HCT116 (cell line): Measurements from ENCODE around the gene SMIM35.

Experiments used
- CEBPB ChIP-seq: IDR thresholded peaks from 2 replicates; pipeline ENCODE4 v1.6.1; 2012; ENCODE audit warnings: low read depth
- CTCF ChIP-seq, 3 experiments: fragments of 200-600 bp in 1 of 3; sonication (generic) in 1 of 3; IDR thresholded peaks in 2 of 3; conservative IDR thresholded peaks in 1 of 3; 2 replicates each; pipeline ENCODE4 v1.5.1; 2012 to 2017; ENCODE audit warnings: low read depth in 2 of 3, low read length in 2 of 3, antibody characterized with exemption in 1 of 3, borderline replicate concordance in 1 of 3, control low read depth in 1 of 3, mild to moderate bottlenecking in 1 of 3, mixed read lengths in 1 of 3, mixed run types in 1 of 3, moderate library complexity in 1 of 3; ENCODE audit not compliant: insufficient read depth in 1 of 3
- MAX ChIP-seq: IDR thresholded peaks from 2 replicates; pipeline ENCODE4 v1.6.1; 2012
- TF ChIP-seq, protein P1 (sequence below): IDR thresholded peaks from 2 replicates; pipeline ENCODE4 v1.6.1; 2012; ENCODE audit warnings: low read depth

- no peak for TF ChIP-seq CTCF (IDR thresholded peaks at IDR 0.05 in 2 of 3, conservative IDR thresholded peaks at IDR 0.05 in 1 of 3; ENCODE audit: borderline replicate concordance in 1 of 3, insufficient read depth in 1 of 3, low read depth in 2 of 3, low read length in 2 of 3)
- TF ChIP-seq, protein P1, sequence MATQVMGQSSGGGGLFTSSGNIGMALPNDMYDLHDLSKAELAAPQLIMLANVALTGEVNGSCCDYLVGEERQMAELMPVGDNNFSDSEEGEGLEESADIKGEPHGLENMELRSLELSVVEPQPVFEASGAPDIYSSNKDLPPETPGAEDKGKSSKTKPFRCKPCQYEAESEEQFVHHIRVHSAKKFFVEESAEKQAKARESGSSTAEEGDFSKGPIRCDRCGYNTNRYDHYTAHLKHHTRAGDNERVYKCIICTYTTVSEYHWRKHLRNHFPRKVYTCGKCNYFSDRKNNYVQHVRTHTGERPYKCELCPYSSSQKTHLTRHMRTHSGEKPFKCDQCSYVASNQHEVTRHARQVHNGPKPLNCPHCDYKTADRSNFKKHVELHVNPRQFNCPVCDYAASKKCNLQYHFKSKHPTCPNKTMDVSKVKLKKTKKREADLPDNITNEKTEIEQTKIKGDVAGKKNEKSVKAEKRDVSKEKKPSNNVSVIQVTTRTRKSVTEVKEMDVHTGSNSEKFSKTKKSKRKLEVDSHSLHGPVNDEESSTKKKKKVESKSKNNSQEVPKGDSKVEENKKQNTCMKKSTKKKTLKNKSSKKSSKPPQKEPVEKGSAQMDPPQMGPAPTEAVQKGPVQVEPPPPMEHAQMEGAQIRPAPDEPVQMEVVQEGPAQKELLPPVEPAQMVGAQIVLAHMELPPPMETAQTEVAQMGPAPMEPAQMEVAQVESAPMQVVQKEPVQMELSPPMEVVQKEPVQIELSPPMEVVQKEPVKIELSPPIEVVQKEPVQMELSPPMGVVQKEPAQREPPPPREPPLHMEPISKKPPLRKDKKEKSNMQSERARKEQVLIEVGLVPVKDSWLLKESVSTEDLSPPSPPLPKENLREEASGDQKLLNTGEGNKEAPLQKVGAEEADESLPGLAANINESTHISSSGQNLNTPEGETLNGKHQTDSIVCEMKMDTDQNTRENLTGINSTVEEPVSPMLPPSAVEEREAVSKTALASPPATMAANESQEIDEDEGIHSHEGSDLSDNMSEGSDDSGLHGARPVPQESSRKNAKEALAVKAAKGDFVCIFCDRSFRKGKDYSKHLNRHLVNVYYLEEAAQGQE: no peak
- TF ChIP-seq CEBPB: no peak
- no peak for TF ChIP-seq MAX
Observed at GRCh38 chr11:118100691-118101232, 14.0 kb upstream of the SMIM35 start.
